Renal cortex interstitium (tissue), 11 donors: ENCODE data around the gene COPS9. TPM values are rescaled to one million over a fixed set of nuclear protein-coding genes. Genes with fewer than 3 reads are reported as not detected.
A peak's percentile ranks its signal among the peaks of the same experiment; 100 is the strongest.

Source experiments
- DNase-seq, 11 donors: peaks; one replicate each; pipeline ENCODE4 v3.0.0-alpha.2; 2013; ENCODE audit warnings: low read depth in 9 of 11, low spot score in 4 of 11; ENCODE audit errors: extremely low read depth in 1 of 11
- polyA plus RNA-seq, 3 donors: library from polyadenylated mRNA; unstranded; fragments of 120-200 nt; gene quantifications; one replicate each; pipeline ENCODE4 v1.2.1, GENCODE V29; 2013; ENCODE audit not compliant: insufficient read length in 3 of 3

The COPS9 gene
- polyA plus RNA-seq, 3 donors: 74.5 to 103 (median 88.3) TPM

DNA sequence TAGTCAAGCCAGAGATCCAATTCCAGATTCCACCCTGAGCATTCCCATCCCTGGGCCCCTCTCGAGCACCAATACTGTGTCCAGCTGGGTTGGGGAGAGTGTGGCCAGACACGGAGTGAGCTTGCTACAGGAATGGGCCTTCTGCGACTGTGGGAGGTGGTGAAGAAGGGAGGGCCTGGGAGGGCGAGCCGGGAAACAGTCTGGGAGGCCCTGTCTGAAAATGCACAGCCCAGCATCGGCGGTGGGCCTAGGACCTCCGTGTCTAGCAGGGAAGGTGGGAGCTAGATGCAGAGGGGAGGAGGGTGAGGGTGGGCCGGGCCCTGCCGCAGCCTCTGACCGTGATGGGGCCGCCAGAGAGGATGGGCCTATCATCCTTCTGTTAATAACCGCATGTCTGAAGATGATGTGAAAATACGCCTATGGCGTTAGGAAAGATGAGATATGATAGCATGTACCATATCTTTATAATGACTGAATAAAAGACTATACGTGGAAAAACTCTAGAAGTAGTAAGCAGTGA is 6.2 kb upstream of the COPS9 start:
- no peak for DNase-seq

DNA sequence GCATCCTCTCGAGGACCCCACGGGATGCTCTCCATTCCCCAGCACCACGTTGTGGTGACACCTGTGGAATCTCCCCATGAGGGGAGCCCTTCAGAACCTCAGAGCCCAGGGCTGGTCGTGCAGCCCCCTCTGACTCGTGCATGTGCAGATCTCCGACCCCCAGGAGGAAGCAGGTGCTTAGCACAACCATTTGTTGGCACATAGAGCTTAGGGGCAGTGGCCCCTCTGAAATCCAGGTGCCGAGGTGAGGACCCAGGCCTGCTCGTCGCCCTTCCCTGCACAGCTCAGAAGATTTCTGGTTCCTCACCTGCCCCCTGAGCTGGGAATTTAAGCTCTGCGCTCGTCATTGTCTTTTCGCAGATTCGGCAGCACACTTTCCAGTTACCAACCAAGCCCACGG is 5.6 kb upstream of the COPS9 start:
- DNase-seq: no peak

- no peak for DNase-seq
Observed at GRCh38 chr2:240140920-240141319, 4.8 kb upstream of the COPS9 start.

GRCh38 chr2:240140511-240140910 is 4.4 kb upstream of the COPS9 start, which contains the start of gene OTOS:
Gene OTOS (minus strand): TSS chr2:240140658. CDS start chr2:240140326, 332 bp downstream.
- no peak for DNase-seq

DNA sequence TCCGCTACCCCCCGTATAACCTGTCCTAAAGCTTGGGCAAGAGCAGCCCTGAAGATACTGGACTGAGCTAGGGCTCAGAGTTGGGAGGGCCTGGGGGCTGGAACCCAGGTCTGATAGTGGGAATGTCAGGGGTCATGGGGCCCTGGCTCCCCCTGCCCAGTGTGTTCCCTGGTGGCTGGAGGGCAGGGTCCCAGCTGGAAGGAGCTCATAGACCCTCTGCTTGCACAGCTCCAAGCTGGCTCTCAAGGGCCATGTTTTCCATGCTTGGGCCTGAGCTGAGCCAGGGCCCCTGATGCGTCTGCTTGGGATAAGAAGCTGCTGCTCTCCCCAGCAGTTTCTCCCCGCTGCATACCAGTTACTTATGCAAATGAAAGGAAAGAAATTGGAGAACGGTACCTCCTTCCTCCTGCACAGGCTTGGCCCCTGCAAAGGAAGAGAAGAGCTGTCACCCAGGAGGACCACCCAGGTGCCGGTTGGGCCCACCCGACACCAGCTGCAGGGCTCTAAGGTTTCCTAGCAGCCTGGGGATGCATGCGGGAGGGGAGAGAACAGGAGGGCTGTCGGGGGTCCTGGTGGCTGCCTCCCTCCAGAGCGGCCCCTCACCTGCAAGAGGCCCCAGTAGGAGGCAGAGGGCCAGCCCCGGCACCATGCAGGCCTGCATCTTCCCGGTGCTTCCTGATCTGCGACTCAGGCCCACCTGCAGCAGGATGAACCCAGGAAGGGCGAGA is 3.7 kb upstream of the COPS9 start:
- DNase-seq: peak in 5 of 11 donors; percentile 16 to 47 (median 32)

GRCh38 chr2:240139011-240139441 is 2.9 kb upstream of the COPS9 start:
- DNase-seq: no peak

DNA sequence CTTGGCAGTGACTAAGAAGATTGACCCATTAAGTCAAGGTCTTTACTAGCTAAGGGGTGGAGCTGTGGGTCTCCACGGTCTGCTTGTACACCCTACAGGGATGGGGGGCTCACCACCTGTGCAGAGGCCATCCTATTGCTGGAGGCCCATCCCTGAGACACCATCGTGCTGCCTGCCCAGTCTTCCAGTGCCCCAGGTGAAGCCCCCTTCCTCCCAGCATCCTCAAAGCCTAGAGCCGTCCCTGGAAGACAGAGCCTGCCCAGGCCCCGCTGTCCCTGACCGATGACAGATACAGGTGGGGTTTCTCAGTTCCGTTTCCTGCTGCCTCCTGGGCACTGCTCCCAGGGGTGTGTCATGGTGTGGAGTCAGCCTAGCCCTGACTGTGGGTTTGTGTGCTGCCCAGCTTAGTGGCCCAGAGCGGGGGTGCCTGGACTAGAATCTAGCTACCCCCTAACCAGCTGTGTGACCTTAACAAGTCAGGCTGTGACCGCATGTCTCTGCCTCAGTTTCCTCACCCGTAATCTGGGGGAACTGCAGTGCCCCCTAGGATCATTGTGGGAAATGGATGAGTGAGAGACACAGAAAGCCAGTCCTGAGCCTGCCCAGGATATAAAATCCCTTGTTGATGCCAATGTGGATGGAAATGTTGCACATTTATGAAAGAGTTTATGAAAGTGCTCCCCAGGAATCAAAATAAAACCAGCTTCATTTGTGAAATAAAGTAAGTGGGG is 2.3 kb upstream of the COPS9 start:
- no peak for DNase-seq

DNA sequence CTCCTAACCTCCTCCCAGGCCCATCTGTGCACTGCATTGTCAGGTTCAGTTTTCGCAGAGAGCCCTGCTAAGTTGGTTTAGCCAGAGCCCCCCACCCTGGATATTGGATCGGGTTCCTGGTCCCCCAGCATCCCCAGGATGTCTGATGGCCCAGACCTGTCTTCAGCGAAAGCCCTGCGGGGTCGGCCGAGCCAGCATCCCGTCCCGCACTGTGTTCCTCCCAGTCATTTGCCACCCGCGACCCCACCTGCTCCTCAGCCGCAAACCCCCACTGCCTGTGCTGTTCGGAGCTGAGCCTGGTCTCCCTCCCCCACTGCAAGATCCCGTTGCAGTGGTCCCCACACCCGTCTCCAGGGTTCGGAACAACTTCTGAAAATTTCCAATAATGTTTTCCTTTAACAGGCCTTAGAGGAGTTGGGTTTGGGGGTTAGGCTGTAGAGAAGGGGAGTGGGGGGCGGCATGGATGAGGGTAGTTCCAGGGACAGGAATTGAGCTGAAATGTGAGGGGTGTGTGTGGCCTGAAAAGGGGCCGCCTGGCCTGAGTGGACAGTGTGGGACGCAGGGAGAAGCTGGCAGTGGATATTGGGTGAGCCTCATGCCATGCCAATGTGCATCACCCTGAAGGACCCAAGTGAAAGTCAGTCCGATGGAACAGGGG is 1.6 kb upstream of the COPS9 start:
- no peak for DNase-seq

DNA sequence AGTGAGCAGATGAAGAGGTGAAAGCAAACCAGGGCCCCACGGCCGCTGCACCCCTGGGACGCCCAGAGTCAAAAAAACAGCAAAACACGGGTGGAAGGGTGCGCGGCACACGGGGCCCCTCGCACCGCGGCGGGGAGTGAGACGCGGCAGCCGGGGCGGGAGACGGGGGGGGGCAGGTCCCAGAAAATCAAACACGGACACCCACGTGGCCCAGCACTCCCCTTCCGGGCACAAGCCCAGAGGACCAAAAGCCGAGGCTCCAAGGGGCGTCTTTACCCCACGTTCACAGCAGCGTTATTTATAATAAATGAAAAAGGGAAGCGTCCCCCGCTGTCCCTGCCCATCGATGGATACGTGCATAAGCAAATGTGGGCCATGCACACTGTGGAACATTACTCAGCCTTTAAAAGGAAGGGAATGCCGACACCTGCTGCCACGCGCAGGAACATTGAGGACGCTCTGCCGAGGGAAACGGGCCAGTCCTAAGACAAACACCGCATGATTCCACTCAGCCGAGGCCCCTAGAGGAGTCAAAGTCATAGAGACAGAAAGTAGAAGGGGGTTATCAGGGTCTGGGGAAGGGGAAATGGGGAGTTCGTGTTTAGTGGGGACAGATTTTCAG is 677 bp upstream of the COPS9 start:
- DNase-seq: no peak

- DNase-seq: no peak
Observed at GRCh38 chr2:240135706-240136012, 446 bp downstream of the COPS9 start.

DNA sequence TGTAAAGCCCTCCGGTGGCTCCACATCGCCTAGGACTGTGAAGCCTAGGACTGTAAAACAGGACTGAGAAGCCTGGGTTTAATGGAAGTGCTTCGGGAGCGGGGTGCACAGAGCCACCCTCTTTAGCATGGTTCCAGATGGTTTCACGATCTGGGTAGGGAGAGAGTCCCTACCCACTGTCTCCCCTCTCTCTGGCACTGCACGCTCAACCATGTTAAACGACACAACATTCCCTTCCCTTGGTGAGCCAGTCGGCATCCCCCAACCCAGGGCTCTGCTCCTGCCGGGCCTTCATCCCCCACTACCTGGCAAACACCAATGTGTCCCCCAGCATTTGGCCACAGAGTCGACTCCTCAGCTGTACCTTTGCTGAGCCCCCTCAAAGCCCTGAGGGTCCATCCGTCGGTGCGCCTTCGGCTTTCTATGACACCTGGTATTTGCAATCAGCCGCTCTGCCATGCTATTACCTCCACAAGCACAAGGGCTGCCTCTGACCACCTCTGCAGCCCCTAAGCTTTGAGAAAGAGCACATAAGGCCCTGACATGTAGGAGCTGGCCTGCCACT is 1.1 kb downstream of the COPS9 start:
- DNase-seq: no peak

GRCh38 chr2:240134466-240134865 is 1.6 kb downstream of the COPS9 start:
- DNase-seq: no peak

DNA sequence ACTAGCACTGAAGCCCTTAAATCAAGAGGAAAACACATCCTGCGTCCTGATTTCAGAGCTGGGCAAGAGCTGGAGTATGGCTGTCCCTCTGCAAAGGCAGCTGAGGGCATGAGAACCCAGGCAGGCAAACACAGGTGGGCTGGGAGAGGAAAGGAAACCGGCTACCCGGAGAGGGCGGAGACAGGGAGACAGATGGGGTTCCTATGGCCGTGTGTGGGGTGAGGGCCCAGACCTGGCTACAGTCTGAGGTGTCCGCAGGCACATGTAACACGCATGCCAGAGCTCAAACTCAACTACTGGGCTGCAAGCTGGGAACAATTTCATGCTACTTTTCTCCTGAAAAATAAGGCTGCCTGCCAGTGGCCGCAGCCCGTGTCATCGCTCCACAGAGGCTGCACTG is 2.7 kb downstream of the COPS9 start:
- no peak for DNase-seq

DNA sequence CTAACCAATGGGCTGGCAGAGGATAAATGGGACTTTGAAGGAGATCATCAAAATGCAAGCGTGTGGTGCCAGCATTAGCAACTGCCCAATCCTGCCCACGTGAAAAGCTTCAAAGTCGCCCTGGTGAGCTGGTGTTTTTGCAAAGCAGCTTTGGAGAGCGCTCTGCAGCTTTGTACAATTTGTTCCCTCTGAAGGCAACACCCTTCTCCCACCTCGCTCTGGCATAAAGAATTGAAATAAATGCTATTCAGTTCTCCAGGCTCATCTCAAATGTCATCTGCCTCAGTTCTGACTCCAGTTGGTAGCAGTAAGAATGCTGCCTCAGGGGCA is 3.5 kb downstream of the COPS9 start:
- no peak for DNase-seq

DNA sequence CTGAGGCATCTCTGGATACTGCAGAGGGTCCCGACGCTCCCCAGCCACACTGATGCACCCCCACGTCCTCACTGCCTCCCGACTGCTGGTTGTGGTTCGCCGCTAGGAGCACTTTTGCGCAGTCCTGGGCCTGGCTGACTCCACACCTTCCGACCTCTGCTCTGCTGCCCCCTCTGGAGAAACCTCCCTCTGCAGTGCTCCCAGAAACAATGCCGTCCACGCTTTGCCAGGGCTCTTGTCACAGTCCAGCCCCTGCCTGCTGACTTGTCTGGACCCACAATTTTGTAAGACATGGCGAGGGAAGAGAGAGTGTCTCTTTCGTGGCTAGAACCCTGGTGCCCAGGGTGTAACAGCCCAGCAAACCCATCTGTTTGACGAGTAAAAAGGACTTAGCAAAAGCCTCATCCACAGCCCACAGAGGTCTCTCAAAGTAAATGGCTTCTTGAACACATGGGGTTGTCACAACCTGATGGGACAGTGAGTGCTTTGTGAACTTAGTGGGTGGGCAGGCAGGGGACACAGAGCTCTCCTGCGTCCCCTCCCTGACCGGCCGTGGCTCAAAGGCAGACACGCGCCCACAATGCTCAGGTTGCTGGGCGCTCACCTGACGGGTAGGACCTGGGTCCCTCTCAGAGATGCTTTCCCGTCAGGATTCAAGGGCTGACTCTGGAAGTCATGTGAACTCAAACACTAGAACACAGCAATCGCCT is 4.0 kb downstream of the COPS9 start:
- DNase-seq: no peak

GRCh38 chr2:240131296-240131695 is 4.8 kb downstream of the COPS9 start:
- DNase-seq: no peak

DNA sequence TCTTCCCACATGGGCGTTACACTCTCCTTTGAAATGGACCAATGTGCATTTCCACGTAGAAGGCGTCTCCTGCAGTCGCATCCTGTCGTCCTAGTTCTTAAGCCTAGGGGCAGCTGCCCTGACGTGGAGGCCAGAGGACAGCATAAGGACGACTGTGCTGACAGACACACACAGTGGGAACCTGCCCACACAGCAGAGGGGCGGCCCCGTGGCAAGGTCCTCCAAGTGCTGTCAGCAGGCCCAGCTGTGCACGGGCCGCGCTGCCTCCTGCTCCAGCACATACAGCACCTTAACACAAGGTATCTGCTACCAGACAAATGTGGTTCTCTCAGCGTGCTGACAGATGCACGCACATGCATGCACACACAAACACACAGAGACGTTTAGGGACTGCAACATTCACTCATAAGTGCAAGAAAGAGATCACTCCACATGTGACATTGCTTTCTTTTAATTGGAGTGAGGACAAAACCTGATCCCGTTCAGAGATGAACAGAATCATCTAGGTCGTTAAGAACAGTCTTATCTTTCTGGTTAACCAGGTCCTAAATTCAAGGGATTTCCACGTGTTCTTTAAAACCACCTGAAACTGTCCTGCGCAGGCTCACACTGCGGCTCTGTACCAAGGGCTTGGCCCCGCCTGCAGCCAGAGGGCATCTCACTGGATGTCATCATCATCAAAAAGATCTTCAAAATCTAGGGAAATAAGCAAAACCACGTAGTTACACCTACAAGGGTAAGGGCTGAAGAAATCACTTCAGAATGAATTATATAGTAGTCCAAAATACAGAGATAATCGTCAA is 5.5 kb downstream of the COPS9 start:
- DNase-seq: no peak

GRCh38 chr2:240129731-240130392 is 6.2 kb downstream of the COPS9 start:
- DNase-seq: no peak
